GM12878 (cell line): ENCODE data around the gene PATZ1. TPM values are rescaled to one million over a fixed set of nuclear protein-coding genes. Genes with fewer than 3 reads are reported as not detected.
A peak's percentile ranks its signal among the peaks of the same experiment; 100 is the strongest.

ENCODE experiments used
- ATAC-seq: fragments of 200-7000 bp; cut with Tn5 transposase; 3 replicates; pipeline ENCODE4 v1.9.1; 2020; ENCODE audit warnings: mild to moderate bottlenecking, moderate library complexity
- BruUV-seq: library from RNA; stranded (reverse); fragments of 400-500 nt; replicated peaks from 2 replicates; lab custom pipeline; 2021; lab: Mats Ljungman, UMichigan
- CTCF ChIA-PET: fragments of 300-600 bp; sonication (Branson Sonifier 250); formaldehyde crosslinking; extraction: SDS; loops from one replicate; lab custom pipeline; 2021; ENCODE audit warnings: inconsistent platforms; lab: Yijun Ruan, JAX
- POLR2A ChIA-PET: fragments of 350-600 bp; formaldehyde crosslinking; extraction: SDS; loops from one replicate; lab custom pipeline; 2021; ENCODE audit warnings: inconsistent platforms; lab: Charles Lee
- RAD21 ChIA-PET: fragments of 300-600 bp; sonication (Branson Sonifier 250); formaldehyde crosslinking; loops from one replicate; lab custom pipeline; 2023; ENCODE audit warnings: antibody characterized with exemption; ENCODE audit not compliant: unreplicated experiment; lab: Charles Lee
- SMC1A ChIA-PET: fragments of 300-600 bp; sonication (Branson Sonifier 250); formaldehyde crosslinking; loops from one replicate; lab custom pipeline; 2023; ENCODE audit not compliant: unreplicated experiment, uncharacterized antibody; lab: Charles Lee
- DNase-seq: peaks from one replicate; pipeline ENCODE4 v3.0.0-alpha.2; 2011; ENCODE audit warnings: low read depth, low spot score
- FAIRE-seq: peaks from 3 replicates; lab custom pipeline; 2011; peaks lifted over from hg19 to GRCh38; lab: Jason Lieb, UNC
- H2AFZ ChIP-seq: 2 replicates; pipeline ENCODE4 v1.6.0; 2011; ENCODE audit warnings: low read depth, low read length, control low read depth; ENCODE audit not compliant: control insufficient read depth
- H3K27ac ChIP-seq: 2 replicates; pipeline ENCODE4 v1.5.1; 2011; ENCODE audit warnings: control low read depth; ENCODE audit not compliant: control insufficient read depth, insufficient read depth
- H3K27me3 ChIP-seq, 2 experiments: replicated peaks in 1 of 2; 2 replicates each; pipeline versions ENCODE4 v1.6.0 to v1.6.1; 2011; ENCODE audit warnings: low read length in 1 of 2; ENCODE audit not compliant: control insufficient read depth in 2 of 2, insufficient read depth in 2 of 2
- H3K36me3 ChIP-seq, 2 experiments: 2 replicates each; pipeline ENCODE4 v1.5.1; 2011; ENCODE audit warnings: low read length in 1 of 2; ENCODE audit not compliant: control insufficient read depth in 2 of 2, insufficient read depth in 2 of 2
- H3K4me1 ChIP-seq: 2 replicates; pipeline ENCODE4 v1.6.1; 2011; ENCODE audit warnings: mild to moderate bottlenecking, low read length, moderate library complexity, mixed read lengths; ENCODE audit not compliant: control insufficient read depth, insufficient read depth
- H3K4me2 ChIP-seq: 2 replicates; pipeline ENCODE4 v1.6.0; 2011; ENCODE audit warnings: control low read depth; ENCODE audit not compliant: control insufficient read depth, insufficient read depth
- H3K4me3 ChIP-seq: fragments of 200-600 bp; sonication (generic); 2 replicates; pipeline ENCODE4 v1.5.1; 2016
- H3K79me2 ChIP-seq: 2 replicates; pipeline ENCODE4 v1.6.0; 2011; ENCODE audit warnings: low read length; ENCODE audit not compliant: control insufficient read depth, insufficient read depth
- H3K9ac ChIP-seq: 2 replicates; pipeline ENCODE4 v1.8.0; 2011; ENCODE audit warnings: low read length, control low read depth, mixed read lengths; ENCODE audit not compliant: control insufficient read depth, insufficient read depth
- H3K9me3 ChIP-seq: replicated peaks from 3 replicates; pipeline ENCODE4 v1.5.1; 2011; ENCODE audit warnings: mild to moderate bottlenecking, low read length; ENCODE audit not compliant: control insufficient read depth, insufficient read depth
- H4K20me1 ChIP-seq: 2 replicates; pipeline ENCODE4 v1.6.0; 2011; ENCODE audit not compliant: control insufficient read depth, insufficient read depth
- E2F8 ChIP-seq: fragments of 450-650 bp; IDR thresholded peaks from 2 replicates; pipeline ENCODE4 v1.6.1; 2018; ENCODE audit warnings: mild to moderate bottlenecking, low read depth, moderate library complexity; ENCODE audit not compliant: partially characterized antibody
- HDAC2 ChIP-seq: fragments of 200-600 bp; sonication (generic); IDR thresholded peaks from 2 replicates; pipeline ENCODE4 v1.6.1; 2017
- MLLT1 ChIP-seq: fragments of 450-650 bp; IDR thresholded peaks from 2 replicates; pipeline ENCODE4 v1.6.1; 2016; ENCODE audit warnings: mild to moderate bottlenecking
- NR2F1 ChIP-seq: fragments of 450-650 bp; conservative IDR thresholded peaks from 2 replicates; pipeline ENCODE4 v1.6.1; 2017; ENCODE audit warnings: mild to moderate bottlenecking
- POLR2A ChIP-seq: IDR thresholded peaks from 2 replicates; pipeline ENCODE4 v1.6.1; 2011; ENCODE audit warnings: low read depth, mild to moderate bottlenecking, low read length
- YBX1 ChIP-seq: fragments of 450-650 bp; IDR thresholded peaks from 2 replicates; pipeline ENCODE4 v1.6.1; 2016; ENCODE audit warnings: antibody characterized with exemption
- WGBS: methylation state at CpG from one replicate; pipeline ENCODE4 v1.1.6; 2016; ENCODE audit warnings: low lambda C conversion rate; ENCODE audit not compliant: insufficient replicate concordance, insufficient coverage; ENCODE audit errors: missing lambda C conversion rate; 5-methylcytosine and 5-hydroxymethylcytosine counted together
- in situ Hi-C: fragments of 300-500 bp; cut with MboI; formaldehyde crosslinking; loops from 9 replicates; pipeline ENCODE4 v1.14.3; 2018; ENCODE audit warnings: mixed read lengths
- intact Hi-C: fragments of 100-400 bp; cut with micrococcal nuclease; formaldehyde crosslinking; loops from one replicate; pipeline ENCODE4 v1.14.2; 2022; ENCODE audit not compliant: unreplicated experiment
- polyA plus RNA-seq, 11 experiments: library from polyadenylated mRNA; depleted of rRNA in 4 of 11; unstranded in 6 of 11; stranded (reverse) in 5 of 11; fragments of >200 nt; fragmentation: Nextera tagmentation in 4 of 11; fragmentation: Illumina TruSeq in 1 of 11; extraction: Ambion mirVana in 4 of 11; extraction: Trizol in 1 of 11; gene quantifications; 1 replicate in 1 of 11; 2 replicates in 10 of 11; pipeline versions ENCODE4 v1.2.1 to v1.2.3, GENCODE V29; 2011 to 2016; ENCODE audit warnings: inconsistent platforms in 2 of 11, missing spikeins in 2 of 11, low read depth in 1 of 11
- total RNA-seq, 4 experiments: library from RNA; depleted of rRNA in 3 of 4; stranded (reverse); fragments of >200 nt in 3 of 4; fragmentation: Illumina TruSeq in 1 of 4; extraction: Trizol in 1 of 4; gene quantifications; 2 replicates each; pipeline versions ENCODE4 v1.2.1 to v1.2.3, GENCODE V29; 2013 to 2021

Gene PATZ1
- total and polyA plus RNA-seq, 10 of the 15 experiments (the other 5 are each of a cell fraction or from before 2014, with no cell fraction given), result 3.6 to 32.7 (median 13.9) TPM

- peak overlapping the region; percentile 25; the same call in 1 of the 2 replicates for H3K9ac ChIP-seq
- no peak for TF ChIP-seq YBX1
- TF ChIP-seq POLR2A, result peak; percentile 13; the same call in 1 of the 2 replicates
- TF ChIP-seq, all 136 proteins: peak for 1
- H3K36me3 ChIP-seq, result no peaks in the 10 kb centered on the region
- peaks cover 28% of the 10 kb centered on the region for H3K4me1 ChIP-seq
- POLR2A ChIA-PET, result interaction anchor here (0.5 to 1.5 kb wide), 5 partner anchors 9 to 77 kb away, joined by 3 to 8 read pairs (median 5); partner anchors contain the start of gene LIMK2
- CTCF ChIA-PET, result interaction anchor here (1.5 to 3.0 kb wide), 4 partner anchors 11 to 77 kb away, joined by 7 to 19 read pairs (median 17); partner anchors contain the start of gene LIMK2
- H3K9me3 ChIP-seq, result no peaks in the 10 kb centered on the region
- peak overlapping the region; percentile 82; the same call in 1 of the 2 replicates for H3K4me3 ChIP-seq
- intact Hi-C loops, result no loop called here
- in situ Hi-C loops, result no loop called here
- H3K79me2 ChIP-seq, result no peaks in the 10 kb centered on the region
- H2AFZ ChIP-seq, result peak overlapping the region; percentile 0; the same call in 1 of the 2 replicates
- no peak for DNase-seq
- FAIRE-seq, result no peak
- 0 out of 2 replicates have a peak overlapping the region, but pooled peaks have one; percentile 1 for H3K27ac ChIP-seq
- SMC1A ChIA-PET, result interaction anchor here (0.6 to 1.4 kb wide), 4 partner anchors 11 to 86 kb away, joined by 3 to 5 read pairs (median 4); no protein-coding TSS in a partner anchor
- no peak for ATAC-seq
- no peaks in the 10 kb centered on the region for H3K27me3 ChIP-seq
- H3K4me2 ChIP-seq, result peak overlapping the region; percentile 97
- H4K20me1 ChIP-seq, result no peaks in the 10 kb centered on the region
- RAD21 ChIA-PET, result interaction anchor here (1.4 to 2.2 kb wide), 3 partner anchors 56 to 130 kb away, joined by 4 to 12 read pairs (median 4); partner anchors contain the start of genes LIMK2 and RNF185
- no TSS peak for BruUV-seq
- WGBS, result 52% methylated on average over 13 of the region's 13 CpGs
Measured at GRCh38 chr22:31289344-31289743, 56.8 kb downstream of the PATZ1 start.

GRCh38 chr22:31288496-31289240 lies 57.5 kb downstream of the PATZ1 start:
- Histone ChIP-seq H3K4me3 (no peak overlapping the region), H3K4me2 (peak overlapping the region; percentile 97), H3K9ac (no peak overlapping the region), H3K27me3 (no peaks in the 10 kb centered on the region), H3K9me3 (no peaks in the 10 kb centered on the region), H3K79me2 (no peaks in the 10 kb centered on the region), H3K27ac (no peak overlapping the region), H2AFZ (no peak overlapping the region), H3K36me3 (no peaks in the 10 kb centered on the region), H3K4me1 (peaks cover 28% of the 10 kb centered on the region), H4K20me1 (no peaks in the 10 kb centered on the region)
- DNase-seq (no peak), ATAC-seq (no peak), FAIRE-seq (no peak)
- CTCF ChIA-PET, result interaction anchor here (2.1 to 3.0 kb wide), 3 partner anchors 15 to 77 kb away, joined by 16 to 19 read pairs (median 18); partner anchors contain the start of gene LIMK2
- POLR2A ChIA-PET, result interaction anchor here (1.4 to 1.5 kb wide), 2 partner anchors 9 to 10 kb away, joined by 3 to 4 read pairs; no protein-coding TSS in a partner anchor
- 54% methylated on average over 5 of the region's 5 CpGs for WGBS
- in situ Hi-C loops (no loop called here), intact Hi-C loops (no loop called here)
- SMC1A ChIA-PET, result interaction anchor here (0.6 to 1.2 kb wide), 3 partner anchors 12 to 86 kb away, joined by 3 to 4 read pairs (median 3); no protein-coding TSS in a partner anchor
- RAD21 ChIA-PET, result interaction anchor here (2.2 kb wide), 1 partner anchor 76 kb away, joined by 12 read pairs; the partner anchor contains the start of gene LIMK2
- no TSS peak for BruUV-seq
- TF ChIP-seq MLLT1 (no peak), E2F8 (no peak), HDAC2 (no peak), NR2F1 (no peak)
